ENCODE results near the gene SLC13A4.

SLC13A4 gene

DNA sequence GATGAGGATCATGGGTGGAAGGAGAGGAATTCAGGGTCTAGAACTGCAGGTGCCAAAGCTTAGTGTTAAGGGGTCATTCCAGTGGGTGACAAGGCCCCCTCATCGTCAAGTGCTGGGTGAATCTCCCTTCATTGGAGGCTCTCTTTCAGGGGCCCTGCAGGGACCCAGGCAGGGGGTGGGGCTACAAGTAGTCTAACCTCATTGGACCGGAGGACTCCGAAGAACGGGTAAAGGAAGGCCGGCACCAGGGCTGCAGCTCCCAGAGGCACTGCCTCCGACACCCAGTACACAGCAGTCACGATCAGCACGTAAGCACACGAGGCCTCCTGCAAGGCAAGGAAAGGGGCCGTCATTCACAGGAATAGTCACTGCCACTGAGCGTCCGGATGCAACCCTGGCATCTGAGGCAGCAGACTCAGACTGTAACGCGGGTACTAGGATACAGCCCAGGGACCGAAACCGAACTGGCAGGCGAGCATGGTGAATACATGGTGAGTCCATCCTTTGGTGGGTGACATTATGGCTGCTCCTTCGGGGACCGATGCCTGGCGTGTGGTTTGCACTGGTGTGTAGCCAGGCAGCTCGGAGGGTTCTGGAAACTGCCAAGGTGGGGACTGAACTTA, 6.7 kb downstream of the SLC13A4 start:
- Histone ChIP-seq H3K4me1 (ENCODE audit: control insufficient read depth, insufficient read depth, low read length) (peaks cover 3% of the 10 kb centered on the region; the same call in 1 of the 2 replicates), H3K9me3 (ENCODE audit: control insufficient read depth, insufficient read depth, low read depth, low read length) (no peaks in the 10 kb centered on the region), H3K27ac (ENCODE audit: extremely low read depth, low read depth, low read length) (no peak overlapping the region), H3K36me3 (ENCODE audit: control insufficient read depth in 2 of 2, insufficient read depth in 1 of 2, low read length in 2 of 2) (peaks cover 0 to 33% of the 10 kb centered on the region in 2 experiments; a peak in 1 of 3 replicates), H3K4me3 (ENCODE audit: low read depth, low read length) (no peak overlapping the region)
- POLR2A ChIA-PET: no interaction called here
- TF ChIP-seq OSR2 (tag by site-specific recombination; IDR thresholded peaks at IDR 0.05) (no peak), ZNF645 (tag by site-specific recombination; IDR thresholded peaks at IDR 0.05) (no peak), ZIC2 (tag by site-specific recombination; IDR thresholded peaks at IDR 0.05) (no peak), ZSCAN30 (tag by site-specific recombination; IDR thresholded peaks at IDR 0.05) (no peak), ZNF391 (tag by site-specific recombination; IDR thresholded peaks at IDR 0.05; ENCODE audit: borderline replicate concordance, low read depth) (no peak), ZNF2 (tag by site-specific recombination; IDR thresholded peaks at IDR 0.05) (no peak), ZNF580 (tag by site-specific recombination; IDR thresholded peaks at IDR 0.05) (no peak)
- TF ChIP-seq, protein P1, sequence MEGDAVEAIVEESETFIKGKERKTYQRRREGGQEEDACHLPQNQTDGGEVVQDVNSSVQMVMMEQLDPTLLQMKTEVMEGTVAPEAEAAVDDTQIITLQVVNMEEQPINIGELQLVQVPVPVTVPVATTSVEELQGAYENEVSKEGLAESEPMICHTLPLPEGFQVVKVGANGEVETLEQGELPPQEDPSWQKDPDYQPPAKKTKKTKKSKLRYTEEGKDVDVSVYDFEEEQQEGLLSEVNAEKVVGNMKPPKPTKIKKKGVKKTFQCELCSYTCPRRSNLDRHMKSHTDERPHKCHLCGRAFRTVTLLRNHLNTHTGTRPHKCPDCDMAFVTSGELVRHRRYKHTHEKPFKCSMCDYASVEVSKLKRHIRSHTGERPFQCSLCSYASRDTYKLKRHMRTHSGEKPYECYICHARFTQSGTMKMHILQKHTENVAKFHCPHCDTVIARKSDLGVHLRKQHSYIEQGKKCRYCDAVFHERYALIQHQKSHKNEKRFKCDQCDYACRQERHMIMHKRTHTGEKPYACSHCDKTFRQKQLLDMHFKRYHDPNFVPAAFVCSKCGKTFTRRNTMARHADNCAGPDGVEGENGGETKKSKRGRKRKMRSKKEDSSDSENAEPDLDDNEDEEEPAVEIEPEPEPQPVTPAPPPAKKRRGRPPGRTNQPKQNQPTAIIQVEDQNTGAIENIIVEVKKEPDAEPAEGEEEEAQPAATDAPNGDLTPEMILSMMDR (tag by site-specific recombination; IDR thresholded peaks at IDR 0.05): no peak
- CTCF ChIA-PET: interaction anchor here (0.6 to 2.2 kb wide), 2 partner anchors 10 to 100 kb away, joined by 3 to 10 read pairs; no protein-coding TSS in a partner anchor

GRCh38 chr7:135719688-135720087, 8.3 kb downstream of the SLC13A4 start:
- CTCF ChIA-PET: interaction anchor here (1.1 to 2.2 kb wide), 2 partner anchors 8 kb away, joined by 3 to 10 read pairs; partner anchors contain the start of gene SLC13A4
- Histone ChIP-seq H3K4me3 (ENCODE audit: low read depth, low read length) (no peak overlapping the region), H3K27ac (ENCODE audit: extremely low read depth, low read depth, low read length) (no peak overlapping the region), H3K4me1 (ENCODE audit: control insufficient read depth, insufficient read depth, low read length) (peaks cover 10% of the 10 kb centered on the region), H3K9me3 (ENCODE audit: control insufficient read depth, insufficient read depth, low read depth, low read length) (no peaks in the 10 kb centered on the region), H3K36me3 (ENCODE audit: control insufficient read depth in 2 of 2, insufficient read depth in 1 of 2, low read length in 2 of 2) (peaks cover 0 to 39% of the 10 kb centered on the region in 2 experiments; a peak in 1 of 3 replicates)
- POLR2A ChIA-PET: no interaction called here
- TF ChIP-seq ZSCAN4 (tag by site-specific recombination; IDR thresholded peaks at IDR 0.05) (peak; percentile 80), ZNF596 (tag by site-specific recombination; IDR thresholded peaks at IDR 0.05) (peak; percentile 64), ZNF366 (tag by site-specific recombination; conservative IDR thresholded peaks at IDR 0.05) (peak; percentile 49; the same call in 1 of the 2 replicates), ZNF404 (tag by site-specific recombination; IDR thresholded peaks at IDR 0.05) (no peak)

DNA sequence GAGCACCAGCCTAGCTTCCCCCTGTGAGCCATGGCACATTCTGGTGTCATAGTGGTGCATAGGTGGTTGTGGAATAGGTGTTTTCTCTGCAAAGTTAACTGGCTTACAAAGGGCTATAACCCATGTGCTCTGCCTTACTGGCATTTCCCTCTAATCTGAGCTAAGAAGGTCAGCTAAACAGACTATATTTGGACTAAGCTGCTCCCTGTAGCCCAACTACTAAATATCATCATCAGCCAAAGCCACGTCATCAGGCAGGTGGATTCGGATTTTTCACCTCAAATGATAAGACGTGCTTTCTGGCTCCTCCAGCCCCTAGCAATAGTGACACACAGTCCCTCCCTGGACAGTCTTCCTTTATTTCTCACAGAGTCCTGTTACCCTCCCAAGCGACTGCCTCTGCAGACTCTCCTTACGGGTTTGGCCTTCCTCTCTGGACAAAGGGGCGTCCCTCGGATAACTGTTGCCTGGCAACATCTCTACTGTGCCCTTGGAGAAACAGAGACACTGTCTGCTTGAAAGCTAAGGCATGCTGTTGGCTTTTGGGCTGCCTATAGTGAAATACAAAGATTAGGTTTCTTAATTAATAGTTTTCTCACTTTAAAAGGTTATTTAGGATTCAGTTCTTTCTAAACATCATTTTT, 9.1 kb downstream of the SLC13A4 start:
- H3K4me1 ChIP-seq (ENCODE audit: control insufficient read depth, insufficient read depth, low read length): peaks cover 10% of the 10 kb centered on the region
- H3K36me3 ChIP-seq (ENCODE audit: control insufficient read depth in 2 of 2, insufficient read depth in 1 of 2, low read length in 2 of 2): peaks cover 0 to 39% of the 10 kb centered on the region in 2 experiments; a peak in 1 of 3 replicates
- H3K4me3 ChIP-seq (ENCODE audit: low read depth, low read length): no peak overlapping the region
- ChIA-PET CTCF (interaction anchor here (0.5 to 2.2 kb wide), 6 partner anchors 7 to 1024 kb away, joined by 3 to 10 read pairs (median 3); partner anchors contain the start of gene SLC13A4), POLR2A (no interaction called here)
- no peak for TF ChIP-seq ZNF311 (tag by site-specific recombination; IDR thresholded peaks at IDR 0.05; ENCODE audit: borderline replicate concordance)
- TF ChIP-seq, protein P2, sequence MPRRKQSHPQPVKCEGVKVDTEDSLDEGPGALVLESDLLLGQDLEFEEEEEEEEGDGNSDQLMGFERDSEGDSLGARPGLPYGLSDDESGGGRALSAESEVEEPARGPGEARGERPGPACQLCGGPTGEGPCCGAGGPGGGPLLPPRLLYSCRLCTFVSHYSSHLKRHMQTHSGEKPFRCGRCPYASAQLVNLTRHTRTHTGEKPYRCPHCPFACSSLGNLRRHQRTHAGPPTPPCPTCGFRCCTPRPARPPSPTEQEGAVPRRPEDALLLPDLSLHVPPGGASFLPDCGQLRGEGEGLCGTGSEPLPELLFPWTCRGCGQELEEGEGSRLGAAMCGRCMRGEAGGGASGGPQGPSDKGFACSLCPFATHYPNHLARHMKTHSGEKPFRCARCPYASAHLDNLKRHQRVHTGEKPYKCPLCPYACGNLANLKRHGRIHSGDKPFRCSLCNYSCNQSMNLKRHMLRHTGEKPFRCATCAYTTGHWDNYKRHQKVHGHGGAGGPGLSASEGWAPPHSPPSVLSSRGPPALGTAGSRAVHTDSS (tag by site-specific recombination; IDR thresholded peaks at IDR 0.05): no peak
- no peak for TF ChIP-seq PATZ1 (tag by site-specific recombination; IDR thresholded peaks at IDR 0.05)
- TF ChIP-seq TRIM28 (IDR thresholded peaks at IDR 0.05; ENCODE audit: borderline replicate concordance, low read length): peak; percentile 59; the same call in 1 of the 2 replicates
- peak; percentile 42; the same call in 1 of the 2 replicates for TF ChIP-seq ZNF600 (tag by site-specific recombination; IDR thresholded peaks at IDR 0.05)
- no peak overlapping the region for H3K27ac ChIP-seq (ENCODE audit: extremely low read depth, low read depth, low read length)
- H3K9me3 ChIP-seq (ENCODE audit: control insufficient read depth, insufficient read depth, low read depth, low read length): no peaks in the 10 kb centered on the region
